A673 (cell line): Measurements from ENCODE around the gene BORCS8. TPM values are rescaled to one million over a fixed set of nuclear protein-coding genes. Genes with fewer than 3 reads are reported as not detected.

Experiments
- BruUV-seq: library from RNA; stranded (reverse); fragments of 400-500 nt; replicated peaks from 2 replicates; lab custom pipeline; 2021; lab: Mats Ljungman, UMichigan
- CTCF ChIA-PET: fragments of 300-600 bp; sonication (Branson Sonifier 250); formaldehyde crosslinking; loops from one replicate; lab custom pipeline; 2022; ENCODE audit warnings: antibody characterized with exemption; lab: Charles Lee
- POLR2A ChIA-PET: fragments of 300-600 bp; sonication (Branson Sonifier 250); formaldehyde crosslinking; loops from one replicate; lab custom pipeline; 2022; ENCODE audit warnings: antibody characterized with exemption; ENCODE audit not compliant: low non-redundant PET; lab: Charles Lee
- DNase-seq: peaks from one replicate; pipeline ENCODE4 v3.0.0-alpha.2; 2015; ENCODE audit warnings: low spot score
- H3K27ac ChIP-seq: fragments of 200-600 bp; sonication (generic); 2 replicates; pipeline ENCODE4 v1.5.1; 2016; ENCODE audit warnings: mixed run types, low read depth, mild to moderate bottlenecking, mixed read lengths, antibody characterized with exemption, low read length; ENCODE audit not compliant: poor library complexity, severe bottlenecking
- H3K27me3 ChIP-seq: fragments of 200-600 bp; sonication (generic); replicated peaks from 2 replicates; pipeline ENCODE4 v1.6.1; 2017; ENCODE audit warnings: mixed run types, low read depth, mild to moderate bottlenecking, mixed read lengths, antibody characterized with exemption, low read length; ENCODE audit not compliant: insufficient read depth, poor library complexity
- H3K36me3 ChIP-seq: fragments of 200-600 bp; sonication (generic); 2 replicates; pipeline ENCODE4 v1.6.1; 2016; ENCODE audit warnings: mixed run types, mild to moderate bottlenecking, mixed read lengths, antibody characterized with exemption, low read length; ENCODE audit not compliant: insufficient read depth, poor library complexity, severe bottlenecking
- H3K4me1 ChIP-seq: fragments of 200-600 bp; sonication (generic); 2 replicates; pipeline ENCODE4 v1.6.1; 2017; ENCODE audit warnings: mixed run types, mild to moderate bottlenecking, mixed read lengths, antibody characterized with exemption, low read length; ENCODE audit not compliant: insufficient read depth, poor library complexity, severe bottlenecking
- H3K4me3 ChIP-seq: fragments of 200-600 bp; sonication (generic); 2 replicates; pipeline ENCODE4 v1.5.1; 2016; ENCODE audit warnings: low read depth, mixed run types, mild to moderate bottlenecking, mixed read lengths, low read length; ENCODE audit not compliant: poor library complexity, severe bottlenecking
- H3K9me3 ChIP-seq: fragments of 200-600 bp; sonication (generic); 2 replicates; pipeline ENCODE4 v1.6.1; 2016; ENCODE audit warnings: mixed run types, low read depth, mild to moderate bottlenecking, mixed read lengths, antibody characterized with exemption, low read length; ENCODE audit not compliant: poor library complexity, severe bottlenecking
- CTCF ChIP-seq: fragments of 300-800, 200-600 bp; sonication (generic); conservative IDR thresholded peaks from 2 replicates; pipeline ENCODE4 v1.5.1; 2017; ENCODE audit warnings: low read depth, mild to moderate bottlenecking, antibody characterized with exemption, low read length, moderate library complexity, mixed read lengths
- EZH2 ChIP-seq: fragments of 200-600 bp; sonication (generic); IDR thresholded peaks from 2 replicates; pipeline ENCODE4 v1.6.1; 2017; ENCODE audit warnings: borderline replicate concordance, low read depth, mild to moderate bottlenecking, mixed read lengths, antibody characterized with exemption, low read length; ENCODE audit not compliant: poor library complexity, severe bottlenecking
- intact Hi-C: fragments of 100-400 bp; cut with micrococcal nuclease; formaldehyde crosslinking; loops from one replicate; pipeline ENCODE4 v1.10.0; 2022; ENCODE audit not compliant: unreplicated experiment
- total RNA-seq: library from RNA; stranded (reverse); gene quantifications from 2 replicates; pipeline ENCODE4 v1.2.3, GENCODE V29; 2021

The BORCS8 gene
- total RNA-seq, 1 experiment from 2014 or later, result 29.9 TPM

- ChIA-PET CTCF (no interaction called here), POLR2A (no interaction called here)
- BruUV-seq, result no TSS peak
- no peak for DNase-seq
- no peaks in the 10 kb centered on the region for H3K4me1 ChIP-seq
- no peak for TF ChIP-seq EZH2
- no peak for TF ChIP-seq CTCF
- no peak overlapping the region for H3K27ac ChIP-seq
- H3K9me3 ChIP-seq, result no peaks in the 10 kb centered on the region
- H3K36me3 ChIP-seq, result no peaks in the 10 kb centered on the region
- no peaks in the 10 kb centered on the region for H3K27me3 ChIP-seq
- intact Hi-C loops, result no loop called here
- no peak overlapping the region for H3K4me3 ChIP-seq
Measured at GRCh38 chr19:19142347-19142746, 49.6 kb downstream of the BORCS8 start.

- no peak for TF ChIP-seq CTCF
- TF ChIP-seq EZH2, result no peak
- DNase-seq, result no peak
- Histone ChIP-seq H3K27ac (no peak overlapping the region), H3K4me1 (no peaks in the 10 kb centered on the region), H3K4me3 (no peak overlapping the region), H3K36me3 (no peaks in the 10 kb centered on the region), H3K9me3 (no peaks in the 10 kb centered on the region), H3K27me3 (no peaks in the 10 kb centered on the region)
- intact Hi-C loops, result no loop called here
- BruUV-seq, result no TSS peak
- ChIA-PET CTCF (interaction anchor here (0.6 kb wide), 1 partner anchor 1096 kb away, joined by 7 read pairs; no protein-coding TSS in a partner anchor), POLR2A (no interaction called here)
Measured at GRCh38 chr19:19140476-19140875, 51.5 kb downstream of the BORCS8 start.

GRCh38 chr19:19139876-19140229, 52.1 kb downstream of the BORCS8 start:
- Histone ChIP-seq H3K4me1 (no peaks in the 10 kb centered on the region), H3K9me3 (no peaks in the 10 kb centered on the region), H3K27me3 (no peaks in the 10 kb centered on the region), H3K36me3 (no peaks in the 10 kb centered on the region), H3K4me3 (no peak overlapping the region), H3K27ac (no peak overlapping the region)
- TF ChIP-seq CTCF (no peak; the same call in 1 of the 2 replicates), EZH2 (no peak)
- CTCF ChIA-PET, result no interaction called here
- POLR2A ChIA-PET, result no interaction called here
- intact Hi-C loops, result loop anchor here (1.0 to 5.0 kb wide), 2 partner anchors 87 to 143 kb away; no protein-coding TSS in a partner anchor
- no TSS peak for BruUV-seq
- DNase-seq, result no peak
